K562 (cell line): Measurements from ENCODE around the gene E2F1. TPM values are rescaled to one million over a fixed set of nuclear protein-coding genes. Genes with fewer than 3 reads are reported as not detected.

Experiments used
- BCLAF1 ChIP-seq, 2 experiments: fragments of 450-650 bp in 1 of 2; IDR thresholded peaks; 2 replicates each; pipeline ENCODE4 v1.6.1; 2011 to 2017; ENCODE audit warnings: low read depth in 2 of 2, antibody characterized with exemption in 1 of 2, borderline replicate concordance in 1 of 2, low read length in 1 of 2, mild to moderate bottlenecking in 1 of 2, mixed read lengths in 1 of 2; ENCODE audit not compliant: control insufficient read depth in 1 of 2
- BHLHE40 ChIP-seq: IDR thresholded peaks from 2 replicates; pipeline ENCODE4 v1.6.1; 2011; ENCODE audit warnings: low read length, improper control_type of control experiment
- CBX1 ChIP-seq: sonication (generic); IDR thresholded peaks from 2 replicates; pipeline ENCODE4 v1.6.1; 2016; ENCODE audit warnings: antibody characterized with exemption, low read depth, mild to moderate bottlenecking
- CBX3 ChIP-seq, 2 experiments: IDR thresholded peaks; 1 replicate in 1 of 2; 2 replicates in 1 of 2; pipeline ENCODE4 v1.6.1; 2012; ENCODE audit warnings: inconsistent platforms in 2 of 2, low read length in 2 of 2, borderline replicate concordance in 1 of 2, control low read depth in 1 of 2
- FOXM1 ChIP-seq, 2 experiments: fragments of 450-650 bp in 1 of 2; sonication (generic) in 1 of 2; formaldehyde crosslinking in 1 of 2; IDR thresholded peaks; 2 replicates each; pipeline versions ENCODE4 v1.6.1 to v1.9.0; 2017 to 2022; ENCODE audit warnings: low read depth in 2 of 2, mild to moderate bottlenecking in 2 of 2, missing genetic modification reagents in 1 of 2, moderate library complexity in 1 of 2
- GABPB1 ChIP-seq: sonication (generic); formaldehyde crosslinking; IDR thresholded peaks from 2 replicates; pipeline ENCODE4 v1.8.0; 2022; ENCODE audit warnings: mild to moderate bottlenecking, missing genetic modification reagents
- HEY1 ChIP-seq: fragments of 250-450 bp; sonication (Bioruptor Pico); IDR thresholded peaks from 2 replicates; pipeline ENCODE4 v1.5.0; 2020; ENCODE audit warnings: mild to moderate bottlenecking, moderate library complexity, borderline replicate concordance
- MAZ ChIP-seq, 2 experiments: fragments of 450-650 bp in 1 of 2; sonication (generic) in 1 of 2; formaldehyde crosslinking; IDR thresholded peaks in 1 of 2; conservative IDR thresholded peaks in 1 of 2; 2 replicates each; pipeline versions ENCODE4 v1.4.0 to v1.5.0; 2020; ENCODE audit warnings: mild to moderate bottlenecking in 1 of 2, missing genetic modification reagents in 1 of 2
- MED1 ChIP-seq: sonication (generic); formaldehyde crosslinking; IDR thresholded peaks from 2 replicates; pipeline ENCODE4 v1.8.1; 2023; ENCODE audit warnings: missing genetic modification reagents, borderline replicate concordance
- NFIC ChIP-seq: fragments of 450-650 bp; IDR thresholded peaks from 2 replicates; pipeline ENCODE4 v1.6.1; 2017; ENCODE audit warnings: mild to moderate bottlenecking, inconsistent platforms
- POLR2B ChIP-seq: fragments of 450-650 bp; IDR thresholded peaks from 2 replicates; pipeline ENCODE4 v1.6.1; 2018; ENCODE audit warnings: low read depth; ENCODE audit not compliant: partially characterized antibody
- RAD21 ChIP-seq, 2 experiments: fragments of 250-450 bp in 1 of 2; fragments of 450-650 bp in 1 of 2; sonication (Bioruptor Pico) in 1 of 2; formaldehyde crosslinking in 1 of 2; IDR thresholded peaks in 1 of 2; conservative IDR thresholded peaks in 1 of 2; 2 replicates each; pipeline versions ENCODE4 v1.4.0 to v1.8.0; 2020 to 2022; ENCODE audit warnings: mild to moderate bottlenecking in 2 of 2, moderate library complexity in 1 of 2
- SAP30 ChIP-seq: fragments of 200-600 bp; sonication (generic); IDR thresholded peaks from 2 replicates; pipeline ENCODE4 v1.6.1; 2012; ENCODE audit warnings: borderline replicate concordance, low read depth, mild to moderate bottlenecking, moderate library complexity, low read length, control low read depth, inconsistent platforms; ENCODE audit not compliant: insufficient read depth, poor library complexity, severe bottlenecking
- SNRNP70 ChIP-seq: fragments of 200-400 bp; formaldehyde crosslinking; optimal IDR thresholded peaks from 2 replicates; pipeline ENCODE3; 2017; ENCODE audit warnings: low read depth, low read length
- TBL1XR1 ChIP-seq, 2 experiments: IDR thresholded peaks; 2 replicates each; pipeline ENCODE4 v1.6.1; 2012; ENCODE audit warnings: improper control_type of control experiment in 2 of 2, low read length in 2 of 2, mild to moderate bottlenecking in 1 of 2
- WHSC1 ChIP-seq: IDR thresholded peaks from one replicate; pipeline ENCODE4 v1.6.1; 2012; ENCODE audit warnings: low read length, control low read depth, inconsistent platforms
- ZBTB43 ChIP-seq: sonication (generic); formaldehyde crosslinking; IDR thresholded peaks from 2 replicates; pipeline ENCODE4 v1.8.0; 2023; ENCODE audit warnings: mild to moderate bottlenecking, missing genetic modification reagents
- ZNF583 ChIP-seq: fragments of 250-450 bp; sonication (Bioruptor Pico); IDR thresholded peaks from 2 replicates; pipeline ENCODE4 v1.4.0; 2020
- polyA plus RNA-seq, 8 experiments: library from polyadenylated mRNA; depleted of rRNA in 4 of 8; stranded (reverse) in 5 of 8; unstranded in 3 of 8; fragments of >200 nt; fragmentation: Nextera tagmentation in 2 of 8; fragmentation: Illumina TruSeq in 1 of 8; extraction: Ambion mirVana in 2 of 8; extraction: Trizol in 1 of 8; gene quantifications; 2 replicates each; pipeline versions ENCODE4 v1.2.1 to v1.2.3, GENCODE V29; 2011 to 2014; ENCODE audit warnings: inconsistent platforms in 1 of 8, missing spikeins in 1 of 8
- total RNA-seq, 7 experiments: library from RNA; depleted of rRNA in 6 of 7; stranded (reverse); fragments of >200 nt in 6 of 7; fragmentation: Illumina TruSeq in 2 of 7; extraction: Trizol in 2 of 7; gene quantifications; 2 replicates each; pipeline versions ENCODE4 v1.2.1 to v1.2.3, GENCODE V29; 2011 to 2021; ENCODE audit warnings: low replicate concordance in 1 of 7
- TF ChIP-seq, protein P1 (sequence below): IDR thresholded peaks from 2 replicates; pipeline ENCODE4 v1.6.1; 2012; ENCODE audit warnings: low read depth, low read length, improper control_type of control experiment, borderline replicate concordance

E2F1 gene
- total and polyA plus RNA-seq, 9 of the 15 experiments (the other 6 are each of a cell fraction or from before 2014, with no cell fraction given), result 0.14 to 30.6 (median 13.1) TPM

DNA sequence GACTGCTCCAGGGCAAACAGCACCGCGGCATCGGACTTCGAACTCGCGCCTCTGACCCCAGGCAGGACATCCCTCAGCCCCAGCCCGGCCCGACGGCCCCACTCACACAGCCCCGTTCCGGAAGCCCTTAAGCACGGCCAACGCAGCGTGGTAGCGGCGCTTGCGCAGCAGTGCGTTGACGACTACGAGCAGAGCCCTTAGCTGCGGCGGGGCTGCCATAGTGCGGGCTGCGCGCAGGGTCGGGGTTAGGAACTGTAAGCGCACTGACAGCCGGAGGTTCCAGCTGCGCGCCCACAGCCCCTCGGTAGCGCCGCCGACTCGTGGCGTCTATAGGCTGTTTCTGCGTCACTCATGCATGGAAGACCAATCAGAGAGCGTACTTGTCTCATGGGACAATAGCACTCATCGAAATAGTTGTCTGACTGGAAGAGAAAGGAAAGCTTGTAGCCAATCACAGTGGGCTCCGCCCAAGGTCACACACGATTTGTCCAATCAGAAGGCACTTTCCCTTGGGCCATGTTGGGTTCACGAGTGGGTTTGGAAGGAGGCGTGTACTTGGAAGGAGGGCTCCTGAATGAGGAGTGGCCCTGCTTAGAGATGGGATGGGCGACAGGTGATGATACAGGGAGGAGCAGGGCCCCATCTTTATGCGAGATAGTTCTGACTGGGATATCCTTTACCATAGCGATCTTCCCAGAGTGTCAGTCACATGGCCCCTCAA, 34.0 kb upstream of the E2F1 start, which contains the start of gene PXMP4 (continued):
- TF ChIP-seq ZBTB43 (CRISPR knock-in tag), result no peak
- 0 out of 2 replicates have a peak, but pooled peaks have one; percentile 42 for TF ChIP-seq ZNF583
- TF ChIP-seq, protein P1, sequence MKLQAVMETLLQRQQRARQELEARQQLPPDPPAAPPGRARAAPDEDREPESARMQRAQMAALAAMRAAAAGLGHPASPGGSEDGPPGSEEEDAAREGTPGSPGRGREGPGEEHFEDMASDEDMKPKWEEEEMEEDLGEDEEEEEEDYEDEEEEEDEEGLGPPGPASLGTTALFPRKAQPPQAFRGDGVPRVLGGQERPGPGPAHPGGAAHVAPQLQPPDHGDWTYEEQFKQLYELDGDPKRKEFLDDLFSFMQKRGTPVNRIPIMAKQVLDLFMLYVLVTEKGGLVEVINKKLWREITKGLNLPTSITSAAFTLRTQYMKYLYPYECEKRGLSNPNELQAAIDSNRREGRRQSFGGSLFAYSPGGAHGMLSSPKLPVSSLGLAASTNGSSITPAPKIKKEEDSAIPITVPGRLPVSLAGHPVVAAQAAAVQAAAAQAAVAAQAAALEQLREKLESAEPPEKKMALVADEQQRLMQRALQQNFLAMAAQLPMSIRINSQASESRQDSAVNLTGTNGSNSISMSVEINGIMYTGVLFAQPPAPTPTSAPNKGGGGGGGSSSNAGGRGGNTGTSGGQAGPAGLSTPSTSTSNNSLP, result peak; percentile 75; the same call in 1 of the 2 replicates
- TF ChIP-seq NFIC, result 0 out of 2 replicates have a peak, but pooled peaks have one; percentile 20
- peak; percentile 18 for TF ChIP-seq POLR2B
- TF ChIP-seq SAP30, result peak; percentile 97
- TF ChIP-seq SNRNP70, result no peak
- TF ChIP-seq CBX3 (IDR thresholded peaks at IDR 0.05; ENCODE audit: borderline replicate concordance in 1 of 2, low read length in 2 of 2), result peak in 1 of 2 experiments; percentile 81; a peak in 1 of 3 replicates
- TF ChIP-seq CBX1, result 0 out of 2 replicates have a peak, but pooled peaks have one; percentile 65
- no peak for TF ChIP-seq WHSC1
- TF ChIP-seq BCLAF1 (IDR thresholded peaks at IDR 0.05; ENCODE audit: borderline replicate concordance in 1 of 2, control insufficient read depth in 1 of 2, low read depth in 2 of 2, low read length in 1 of 2), result no peak
- no peak for TF ChIP-seq HEY1 (CRISPR knock-in tag)
- 0 out of 4 replicates have a peak, but pooled peaks of 1 of the 2 experiments have one; percentile 9 for TF ChIP-seq TBL1XR1 (IDR thresholded peaks at IDR 0.05; ENCODE audit: low read length in 2 of 2)
- TF ChIP-seq RAD21 (CRISPR knock-in tag; conservative IDR thresholded peaks at IDR 0.05 in 1 of 2, IDR thresholded peaks at IDR 0.05 in 1 of 2), result 0 out of 4 replicates have a peak, but pooled peaks of 1 of the 2 experiments have one; percentile 6
- TF ChIP-seq MED1 (CRISPR knock-in tag), result 0 out of 2 replicates have a peak, but pooled peaks have one; percentile 46
- peak; percentile 33 to 56; a peak in 2 of 4 replicates for TF ChIP-seq MAZ (CRISPR knock-in tag; conservative IDR thresholded peaks at IDR 0.05 in 1 of 2, IDR thresholded peaks at IDR 0.05 in 1 of 2)
- TF ChIP-seq BHLHE40, result peak; percentile 52
- peak; percentile 51; the same call in 1 of the 2 replicates for TF ChIP-seq GABPB1 (CRISPR knock-in tag)
- TF ChIP-seq FOXM1 (IDR thresholded peaks at IDR 0.05; ENCODE audit: low read depth), result peak; percentile 82
- TF ChIP-seq FOXM1 (CRISPR knock-in tag; IDR thresholded peaks at IDR 0.05; ENCODE audit: low read depth), result no peak
